ENCODE data around the gene CHCHD4. TPM values are rescaled to one million over a fixed set of nuclear protein-coding genes. Genes with fewer than 3 reads are reported as not detected.

CHCHD4 gene
- polyA plus RNA-seq (24.6 and 32.8 TPM in 2 replicates), polyA minus RNA-seq (11.7 and 14.2 TPM in 2 replicates)

- H3K4me2 ChIP-seq (ENCODE audit: low read length): peak within 1 kb of the TSS; percentile 84
- no peaks in the 10 kb centered on the region for H4K20me1 ChIP-seq (ENCODE audit: insufficient read depth)
- peak within 1 kb of the TSS; percentile 94 for H3K9ac ChIP-seq (ENCODE audit: low read length)
- peaks cover 9% of the 10 kb centered on the region for H3K36me3 ChIP-seq (ENCODE audit: insufficient read depth, low read length)
- peak within 1 kb of the TSS; percentile 81 for H2AFZ ChIP-seq (ENCODE audit: low read depth, low read length)
- peak within 1 kb of the TSS; percentile 84 for H3K27ac ChIP-seq (ENCODE audit: low read length)
- H3F3A ChIP-seq (ENCODE audit: insufficient read depth, low read length, poor library complexity, severe bottlenecking): no peaks in the 10 kb centered on the region
- H3K27me3 ChIP-seq (ENCODE audit: insufficient read depth, low read depth, low read length): no peaks in the 10 kb centered on the region
- peak within 1 kb of the TSS; percentile 96 for H3K4me3 ChIP-seq (ENCODE audit: low read length)
- H3K9me3 ChIP-seq (ENCODE audit: low read length): no peaks in the 10 kb centered on the region
- H3K79me2 ChIP-seq (replicated peaks; ENCODE audit: insufficient read depth, low read length): peaks cover 37% of the 10 kb centered on the region
- TF ChIP-seq MXI1 (conservative IDR thresholded peaks at IDR 0.05; ENCODE audit: poor library complexity, severe bottlenecking) (peak; percentile 87), SMC3 (conservative IDR thresholded peaks at IDR 0.05; ENCODE audit: poor library complexity) (no peak), RAD21 (conservative IDR thresholded peaks at IDR 0.05) (no peak), EP300 (conservative IDR thresholded peaks at IDR 0.05; ENCODE audit: poor library complexity, severe bottlenecking) (no peak), REST (IDR thresholded peaks at IDR 0.05; ENCODE audit: borderline replicate concordance) (peak; percentile 73), POLR2AphosphoS5 (IDR thresholded peaks at IDR 0.05) (peak; percentile 87), EZH2 (IDR thresholded peaks at IDR 0.05; ENCODE audit: borderline replicate concordance, insufficient read depth, low read length, poor library complexity, severe bottlenecking) (no peak), TAF1 (IDR thresholded peaks at IDR 0.05; ENCODE audit: low read depth) (peak; percentile 83)
- TF ChIP-seq, protein P1, sequence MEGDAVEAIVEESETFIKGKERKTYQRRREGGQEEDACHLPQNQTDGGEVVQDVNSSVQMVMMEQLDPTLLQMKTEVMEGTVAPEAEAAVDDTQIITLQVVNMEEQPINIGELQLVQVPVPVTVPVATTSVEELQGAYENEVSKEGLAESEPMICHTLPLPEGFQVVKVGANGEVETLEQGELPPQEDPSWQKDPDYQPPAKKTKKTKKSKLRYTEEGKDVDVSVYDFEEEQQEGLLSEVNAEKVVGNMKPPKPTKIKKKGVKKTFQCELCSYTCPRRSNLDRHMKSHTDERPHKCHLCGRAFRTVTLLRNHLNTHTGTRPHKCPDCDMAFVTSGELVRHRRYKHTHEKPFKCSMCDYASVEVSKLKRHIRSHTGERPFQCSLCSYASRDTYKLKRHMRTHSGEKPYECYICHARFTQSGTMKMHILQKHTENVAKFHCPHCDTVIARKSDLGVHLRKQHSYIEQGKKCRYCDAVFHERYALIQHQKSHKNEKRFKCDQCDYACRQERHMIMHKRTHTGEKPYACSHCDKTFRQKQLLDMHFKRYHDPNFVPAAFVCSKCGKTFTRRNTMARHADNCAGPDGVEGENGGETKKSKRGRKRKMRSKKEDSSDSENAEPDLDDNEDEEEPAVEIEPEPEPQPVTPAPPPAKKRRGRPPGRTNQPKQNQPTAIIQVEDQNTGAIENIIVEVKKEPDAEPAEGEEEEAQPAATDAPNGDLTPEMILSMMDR (IDR thresholded peaks at IDR 0.05; ENCODE audit: poor library complexity, severe bottlenecking): peak; percentile 23
- no peaks in the 10 kb centered on the region for H3K9me2 ChIP-seq (ENCODE audit: insufficient read depth, low read length)
Measured at GRCh38 chr3:14124615-14125192, at the start of gene CHCHD4, which contains the start of gene TMEM43. TSS of gene CHCHD4 (minus strand) at chr3:14124870. CDS start at chr3:14124676, 194 bp downstream. TSS of gene TMEM43 (plus strand) at chr3:14125052. CDS start at chr3:14125194, 142 bp downstream.

DNA sequence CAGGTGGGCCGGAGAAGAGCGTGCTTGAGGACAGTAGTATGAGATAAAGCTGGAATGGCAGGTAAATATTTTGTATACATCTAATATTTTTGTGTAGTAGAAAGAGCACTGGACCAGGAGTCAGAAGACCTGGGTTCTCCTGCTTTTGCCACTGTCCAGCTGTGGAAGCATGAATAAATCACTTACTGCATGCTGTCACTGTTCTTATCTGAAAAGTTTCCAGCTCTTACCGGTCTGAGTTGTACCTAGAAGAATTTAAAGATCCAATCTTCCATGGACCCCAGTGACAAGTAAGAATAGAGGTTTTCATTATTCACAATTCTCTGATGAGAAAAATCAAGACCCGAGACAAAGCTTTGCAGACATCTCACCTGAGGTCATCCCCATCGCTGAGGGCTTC is 47.8 kb upstream of the CHCHD4 start:
- Histone ChIP-seq H3K4me3 (ENCODE audit: low read length) (no peak overlapping the region), H4K20me1 (ENCODE audit: insufficient read depth) (no peaks in the 10 kb centered on the region), H3K4me2 (ENCODE audit: low read length) (no peak overlapping the region), H3K9me3 (ENCODE audit: low read length) (no peaks in the 10 kb centered on the region), H3K9ac (ENCODE audit: low read length) (no peak overlapping the region), H3K9me2 (ENCODE audit: insufficient read depth, low read length) (no peaks in the 10 kb centered on the region), H3K27ac (ENCODE audit: low read length) (no peak overlapping the region), H3F3A (ENCODE audit: insufficient read depth, low read length, poor library complexity, severe bottlenecking) (no peaks in the 10 kb centered on the region), H3K27me3 (ENCODE audit: insufficient read depth, low read depth, low read length) (no peaks in the 10 kb centered on the region), H2AFZ (ENCODE audit: low read depth, low read length) (no peak overlapping the region), H3K36me3 (ENCODE audit: insufficient read depth, low read length) (no peaks in the 10 kb centered on the region), H3K79me2 (replicated peaks; ENCODE audit: insufficient read depth, low read length) (peaks cover 38% of the 10 kb centered on the region)
- TF ChIP-seq MXI1 (conservative IDR thresholded peaks at IDR 0.05; ENCODE audit: poor library complexity, severe bottlenecking): no peak
- TF ChIP-seq EP300 (conservative IDR thresholded peaks at IDR 0.05; ENCODE audit: poor library complexity, severe bottlenecking): no peak
- no peak for TF ChIP-seq REST (IDR thresholded peaks at IDR 0.05; ENCODE audit: borderline replicate concordance)

All from neural cell (in vitro differentiated cells).